ENCODE results near the gene SMG7. TPM values are rescaled to one million over a fixed set of nuclear protein-coding genes. Genes with fewer than 3 reads are reported as not detected.

SMG7 gene
- total and polyA plus RNA-seq, 10 of the 15 experiments (the other 5 are each of a cell fraction or from before 2014, with no cell fraction given): 9.5 to 65.4 (median 42.7) TPM

DNA sequence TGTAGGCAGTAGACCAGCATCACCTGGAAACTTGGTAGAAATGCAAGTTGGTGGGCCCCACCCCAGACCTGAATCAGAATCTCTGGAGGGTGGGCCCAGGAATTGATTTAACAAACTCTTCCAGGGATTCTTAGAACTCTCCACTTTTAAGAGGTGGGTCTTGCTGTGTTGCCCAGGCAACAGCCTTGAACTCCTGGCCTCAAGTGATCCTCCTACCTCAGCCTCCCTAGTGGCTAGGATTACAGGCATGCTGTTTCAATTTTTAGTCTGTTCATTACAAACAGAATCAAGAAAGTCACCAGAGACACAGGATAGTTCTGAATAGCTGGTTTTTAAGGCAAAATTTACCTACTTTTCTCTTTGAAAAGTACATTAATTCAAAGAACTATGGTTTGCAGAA, 86.8 kb downstream of the SMG7 start:
- Histone ChIP-seq H3K9me3 (replicated peaks; ENCODE audit: control insufficient read depth, insufficient read depth, low read length) (no peaks in the 10 kb centered on the region), H4K20me1 (ENCODE audit: control insufficient read depth, insufficient read depth) (no peaks in the 10 kb centered on the region), H2AFZ (ENCODE audit: control insufficient read depth, low read depth, low read length) (no peak overlapping the region), H3K79me2 (ENCODE audit: control insufficient read depth, insufficient read depth, low read length) (no peaks in the 10 kb centered on the region), H3K4me1 (ENCODE audit: control insufficient read depth, insufficient read depth, low read length) (no peaks in the 10 kb centered on the region), H3K4me2 (ENCODE audit: control insufficient read depth, insufficient read depth) (no peak overlapping the region), H3K27me3 (replicated peaks in 1 of 2; ENCODE audit: control insufficient read depth in 2 of 2, insufficient read depth in 2 of 2, low read length in 1 of 2) (no peaks in the 10 kb centered on the region), H3K4me3 (no peak overlapping the region), H3K36me3 (ENCODE audit: control insufficient read depth in 2 of 2, insufficient read depth in 2 of 2, low read length in 1 of 2) (peaks cover 14 to 20% of the 10 kb centered on the region in 2 experiments; a peak in 3 of 4 replicates), H3K27ac (ENCODE audit: control insufficient read depth, insufficient read depth) (no peak overlapping the region), H3K9ac (ENCODE audit: control insufficient read depth, insufficient read depth, low read length) (no peak overlapping the region)
- TF ChIP-seq ZNF217 (IDR thresholded peaks at IDR 0.05): no peak
- TF ChIP-seq ZSCAN29 (IDR thresholded peaks at IDR 0.05): no peak
- TF ChIP-seq POLR2AphosphoS5 (IDR thresholded peaks at IDR 0.05; ENCODE audit: low read length): no peak
- CTCF ChIA-PET: interaction anchor here (1.3 kb wide), 1 partner anchor 19 kb away, joined by 3 read pairs; no protein-coding TSS in a partner anchor
- BruUV-seq (replicated peaks): no TSS peak
- FAIRE-seq (no peak), ATAC-seq (no peak), DNase-seq (ENCODE audit: low read depth, low spot score) (no peak)
- RAD21 ChIA-PET (ENCODE audit: unreplicated experiment): interaction anchor here (1.0 kb wide), 1 partner anchor 30 kb away, joined by 3 read pairs; no protein-coding TSS in a partner anchor
- intact Hi-C loops (cut with micrococcal nuclease; ENCODE audit: unreplicated experiment) (no loop called here), in situ Hi-C loops (cut with MboI) (no loop called here)
- SMC1A ChIA-PET (ENCODE audit: uncharacterized antibody, unreplicated experiment): interaction anchor here (1.0 kb wide), 1 partner anchor 29 kb away, joined by 3 read pairs; no protein-coding TSS in a partner anchor
- POLR2A ChIA-PET: interaction anchor here (1.0 kb wide), 1 partner anchor 49 kb away, joined by 3 read pairs; no protein-coding TSS in a partner anchor

DNA sequence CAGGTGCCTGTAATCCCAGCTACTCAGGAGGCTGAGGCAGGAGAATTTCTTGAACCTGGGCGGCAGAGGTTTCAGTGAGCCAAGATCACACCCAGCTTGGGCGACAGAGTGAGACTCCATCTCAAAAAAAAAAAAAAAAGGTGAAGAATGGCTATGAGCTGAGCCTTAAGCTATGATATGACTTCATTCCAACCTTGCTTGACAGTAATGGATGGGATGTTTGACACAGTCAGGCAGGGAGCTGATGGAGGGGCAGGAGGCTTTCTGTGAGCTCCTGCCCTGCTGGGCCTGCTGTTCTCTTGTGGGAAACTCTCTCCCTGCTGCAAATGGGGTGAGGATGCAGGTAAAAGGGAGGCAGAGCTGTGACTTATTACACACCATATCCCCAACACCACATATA, 90.4 kb downstream of the SMG7 start:
- no peaks in the 10 kb centered on the region for H3K27me3 ChIP-seq (replicated peaks in 1 of 2; ENCODE audit: control insufficient read depth in 2 of 2, insufficient read depth in 2 of 2, low read length in 1 of 2)
- H4K20me1 ChIP-seq (ENCODE audit: control insufficient read depth, insufficient read depth): no peaks in the 10 kb centered on the region
- CTCF ChIA-PET: interaction anchor here (0.7 to 2.3 kb wide), 8 partner anchors 9 to 122 kb away, joined by 3 to 8 read pairs (median 5); no protein-coding TSS in a partner anchor
- no peaks in the 10 kb centered on the region for H3K79me2 ChIP-seq (ENCODE audit: control insufficient read depth, insufficient read depth, low read length)
- H3K4me2 ChIP-seq (ENCODE audit: control insufficient read depth, insufficient read depth): no peak overlapping the region
- DNase-seq (ENCODE audit: low read depth, low spot score) (no peak), ATAC-seq (no peak), FAIRE-seq (no peak)
- H3K9me3 ChIP-seq (replicated peaks; ENCODE audit: control insufficient read depth, insufficient read depth, low read length): no peaks in the 10 kb centered on the region
- no peak overlapping the region for H3K27ac ChIP-seq (ENCODE audit: control insufficient read depth, insufficient read depth)
- SMC1A ChIA-PET (ENCODE audit: uncharacterized antibody, unreplicated experiment): interaction anchor here (0.7 to 2.5 kb wide), 13 partner anchors 9 to 72 kb away, joined by 3 to 10 read pairs (median 4); partner anchors contain the start of gene NCF2
- WGBS (ENCODE audit: insufficient coverage, insufficient replicate concordance, low lambda C conversion rate, missing lambda C conversion rate): 100% methylated on average over 2 of the region's 2 CpGs
- peaks cover 6% of the 10 kb centered on the region for H3K4me1 ChIP-seq (ENCODE audit: control insufficient read depth, insufficient read depth, low read length)
- no peak overlapping the region for H3K4me3 ChIP-seq
- POLR2A ChIA-PET: interaction anchor here (0.6 to 1.5 kb wide), 6 partner anchors 11 to 509 kb away, joined by 3 to 5 read pairs (median 4); no protein-coding TSS in a partner anchor
- no peak overlapping the region for H3K9ac ChIP-seq (ENCODE audit: control insufficient read depth, insufficient read depth, low read length)
- intact Hi-C loops (cut with micrococcal nuclease; ENCODE audit: unreplicated experiment) (no loop called here), in situ Hi-C loops (cut with MboI) (no loop called here)
- no TSS peak for BruUV-seq (replicated peaks)
- RAD21 ChIA-PET (ENCODE audit: unreplicated experiment): interaction anchor here (1.2 kb wide), 1 partner anchor 25 kb away, joined by 3 read pairs; no protein-coding TSS in a partner anchor
- peaks cover 8 to 22% of the 10 kb centered on the region in 2 experiments; a peak in 3 of 4 replicates for H3K36me3 ChIP-seq (ENCODE audit: control insufficient read depth in 2 of 2, insufficient read depth in 2 of 2, low read length in 1 of 2)
- no peak overlapping the region for H2AFZ ChIP-seq (ENCODE audit: control insufficient read depth, low read depth, low read length)
- TF ChIP-seq RAD51 (IDR thresholded peaks at IDR 0.05) (no peak), CREB1 (IDR thresholded peaks at IDR 0.05; ENCODE audit: low read depth) (no peak), GABPA (IDR thresholded peaks at IDR 0.05; ENCODE audit: low read depth) (no peak), EGR1 (IDR thresholded peaks at IDR 0.05; ENCODE audit: borderline replicate concordance in 1 of 2, low read depth in 2 of 2, low read length in 2 of 2) (no peak), POLR2AphosphoS2 (IDR thresholded peaks at IDR 0.05; ENCODE audit: low read depth, low read length) (peak; percentile 46; the same call in 1 of the 2 replicates), MTA2 (IDR thresholded peaks at IDR 0.05; ENCODE audit: low read depth) (no peak), POLR2A (IDR thresholded peaks at IDR 0.05; ENCODE audit: low read depth, low read length) (0 out of 2 replicates have a peak, but pooled peaks have one; percentile 19)
- TF ChIP-seq, protein P1, sequence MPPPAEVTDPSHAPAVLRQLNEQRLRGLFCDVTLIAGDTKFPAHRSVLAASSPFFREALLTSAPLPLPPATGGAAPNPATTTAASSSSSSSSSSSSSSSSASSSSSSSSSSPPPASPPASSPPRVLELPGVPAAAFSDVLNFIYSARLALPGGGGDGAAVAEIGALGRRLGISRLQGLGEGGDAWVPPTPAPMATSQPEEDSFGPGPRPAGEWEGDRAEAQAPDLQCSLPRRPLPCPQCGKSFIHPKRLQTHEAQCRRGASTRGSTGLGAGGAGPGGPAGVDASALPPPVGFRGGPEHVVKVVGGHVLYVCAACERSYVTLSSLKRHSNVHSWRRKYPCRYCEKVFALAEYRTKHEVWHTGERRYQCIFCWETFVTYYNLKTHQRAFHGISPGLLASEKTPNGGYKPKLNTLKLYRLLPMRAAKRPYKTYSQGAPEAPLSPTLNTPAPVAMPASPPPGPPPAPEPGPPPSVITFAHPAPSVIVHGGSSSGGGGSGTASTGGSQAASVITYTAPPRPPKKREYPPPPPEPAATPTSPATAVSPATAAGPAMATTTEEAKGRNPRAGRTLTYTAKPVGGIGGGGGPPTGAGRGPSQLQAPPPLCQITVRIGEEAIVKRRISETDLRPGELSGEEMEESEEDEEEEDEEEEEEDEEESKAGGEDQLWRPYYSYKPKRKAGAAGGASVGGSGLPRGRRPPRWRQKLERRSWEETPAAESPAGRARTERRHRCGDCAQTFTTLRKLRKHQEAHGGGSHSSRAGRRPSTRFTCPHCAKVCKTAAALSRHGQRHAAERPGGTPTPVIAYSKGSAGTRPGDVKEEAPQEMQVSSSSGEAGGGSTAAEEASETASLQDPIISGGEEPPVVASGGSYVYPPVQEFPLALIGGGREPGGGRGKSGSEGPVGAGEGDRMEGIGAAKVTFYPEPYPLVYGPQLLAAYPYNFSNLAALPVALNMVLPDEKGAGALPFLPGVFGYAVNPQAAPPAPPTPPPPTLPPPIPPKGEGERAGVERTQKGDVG (CRISPR knock-in tag; IDR thresholded peaks at IDR 0.05): no peak
- TF ChIP-seq, protein P2, sequence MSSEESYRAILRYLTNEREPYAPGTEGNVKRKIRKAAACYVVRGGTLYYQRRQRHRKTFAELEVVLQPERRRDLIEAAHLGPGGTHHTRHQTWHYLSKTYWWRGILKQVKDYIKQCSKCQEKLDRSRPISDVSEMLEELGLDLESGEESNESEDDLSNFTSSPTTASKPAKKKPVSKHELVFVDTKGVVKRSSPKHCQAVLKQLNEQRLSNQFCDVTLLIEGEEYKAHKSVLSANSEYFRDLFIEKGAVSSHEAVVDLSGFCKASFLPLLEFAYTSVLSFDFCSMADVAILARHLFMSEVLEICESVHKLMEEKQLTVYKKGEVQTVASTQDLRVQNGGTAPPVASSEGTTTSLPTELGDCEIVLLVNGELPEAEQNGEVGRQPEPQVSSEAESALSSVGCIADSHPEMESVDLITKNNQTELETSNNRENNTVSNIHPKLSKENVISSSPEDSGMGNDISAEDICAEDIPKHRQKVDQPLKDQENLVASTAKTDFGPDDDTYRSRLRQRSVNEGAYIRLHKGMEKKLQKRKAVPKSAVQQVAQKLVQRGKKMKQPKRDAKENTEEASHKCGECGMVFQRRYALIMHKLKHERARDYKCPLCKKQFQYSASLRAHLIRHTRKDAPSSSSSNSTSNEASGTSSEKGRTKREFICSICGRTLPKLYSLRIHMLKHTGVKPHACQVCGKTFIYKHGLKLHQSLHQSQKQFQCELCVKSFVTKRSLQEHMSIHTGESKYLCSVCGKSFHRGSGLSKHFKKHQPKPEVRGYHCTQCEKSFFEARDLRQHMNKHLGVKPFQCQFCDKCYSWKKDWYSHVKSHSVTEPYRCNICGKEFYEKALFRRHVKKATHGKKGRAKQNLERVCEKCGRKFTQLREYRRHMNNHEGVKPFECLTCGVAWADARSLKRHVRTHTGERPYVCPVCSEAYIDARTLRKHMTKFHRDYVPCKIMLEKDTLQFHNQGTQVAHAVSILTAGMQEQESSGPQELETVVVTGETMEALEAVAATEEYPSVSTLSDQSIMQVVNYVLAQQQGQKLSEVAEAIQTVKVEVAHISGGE (CRISPR knock-in tag; IDR thresholded peaks at IDR 0.05): no peak

All from GM12878 (cell line).